Activated naive CD4-positive, alpha-beta T cell (primary cell): Measurements from ENCODE around the gene DPP6.

Source experiments
- DNase-seq, 4 experiments: peaks; one replicate each; lab custom pipeline; 2025; lab: John Stamatoyannopoulos, UW

Gene DPP6

DNA sequence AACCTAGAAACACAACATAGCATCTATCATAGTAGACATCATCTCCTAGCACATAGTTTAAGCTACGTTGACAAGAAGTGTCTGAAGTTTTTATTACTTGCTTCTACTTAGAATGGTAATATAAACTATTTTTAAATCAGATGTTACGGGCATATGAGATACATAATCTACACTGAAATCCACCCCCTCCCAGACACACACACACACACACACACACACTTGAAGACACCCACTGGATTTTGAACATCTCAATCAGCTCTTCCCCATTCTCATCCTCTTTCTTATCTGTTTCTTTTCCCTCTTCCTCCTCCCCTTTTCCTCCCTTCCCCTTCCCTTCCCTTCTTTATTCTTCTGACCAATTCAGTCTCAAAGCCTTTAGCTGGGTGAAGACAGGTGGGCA lies 774.8 kb downstream of the DPP6 start:
- no peak for DNase-seq

DNA sequence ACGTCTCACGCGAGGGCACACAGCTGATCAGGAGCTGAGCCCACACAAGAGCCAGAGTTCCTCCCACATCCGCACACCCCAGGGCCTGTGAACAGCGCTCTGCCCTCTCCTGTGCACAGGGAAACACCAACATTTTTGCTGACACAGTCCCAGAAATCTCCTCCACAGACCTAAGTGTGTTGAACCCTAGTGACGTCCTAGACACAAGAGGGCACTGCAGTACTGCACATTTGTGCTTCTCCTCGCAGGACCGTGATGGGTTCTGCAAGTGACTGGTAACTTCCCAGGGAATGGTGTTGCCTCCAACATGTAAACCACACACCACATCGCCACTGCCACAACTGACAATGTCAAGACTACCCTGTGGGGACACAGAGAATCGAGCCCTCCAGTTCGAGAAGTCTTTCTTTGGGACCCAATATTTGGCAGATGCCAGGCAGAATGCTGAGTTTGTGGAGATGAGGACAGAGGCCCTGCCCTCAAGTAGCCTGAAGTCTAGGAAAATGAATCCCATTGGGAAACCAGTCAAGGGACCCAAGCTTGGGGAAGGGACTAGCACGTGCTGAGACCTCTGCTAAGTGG lies 780.5 kb downstream of the DPP6 start:
- DNase-seq, result no peak

DNA sequence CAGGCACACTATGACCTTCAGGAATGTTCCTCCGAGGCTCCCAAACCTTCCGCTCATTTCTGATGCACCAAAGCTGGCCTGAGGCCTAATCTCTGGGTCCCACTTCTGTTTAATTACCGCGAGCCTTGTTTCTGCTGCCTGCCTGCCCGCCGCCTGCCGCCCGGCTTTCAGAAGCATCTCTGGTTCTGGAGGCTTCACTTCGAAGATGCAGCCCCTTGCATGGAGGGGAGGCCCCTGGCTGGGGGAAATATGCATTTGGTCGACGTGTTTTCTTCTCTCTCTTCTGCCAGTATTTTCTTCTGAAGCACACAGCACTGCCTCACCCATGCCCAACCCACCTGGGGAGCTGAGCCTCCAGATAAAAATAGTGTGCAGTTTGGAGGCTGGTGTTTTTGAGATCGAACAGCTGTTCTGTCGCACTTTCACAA lies 783.8 kb downstream of the DPP6 start:
- no peak for DNase-seq

DNA sequence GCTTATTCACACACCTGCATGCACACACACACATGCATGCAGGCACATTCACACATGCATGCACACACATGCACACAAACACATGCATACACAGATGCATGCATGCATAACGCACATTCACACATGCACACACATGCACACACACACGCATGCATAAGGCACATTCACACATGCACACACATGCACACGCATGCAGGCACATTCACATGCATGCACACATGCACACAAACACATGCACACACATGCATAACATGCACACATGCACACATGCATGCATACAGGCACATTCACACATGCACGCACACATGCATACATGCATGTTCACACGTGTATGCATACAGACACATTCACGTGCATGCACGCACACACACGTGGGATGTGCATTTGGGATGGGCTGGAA lies 784.9 kb downstream of the DPP6 start:
- DNase-seq, result no peak

DNA sequence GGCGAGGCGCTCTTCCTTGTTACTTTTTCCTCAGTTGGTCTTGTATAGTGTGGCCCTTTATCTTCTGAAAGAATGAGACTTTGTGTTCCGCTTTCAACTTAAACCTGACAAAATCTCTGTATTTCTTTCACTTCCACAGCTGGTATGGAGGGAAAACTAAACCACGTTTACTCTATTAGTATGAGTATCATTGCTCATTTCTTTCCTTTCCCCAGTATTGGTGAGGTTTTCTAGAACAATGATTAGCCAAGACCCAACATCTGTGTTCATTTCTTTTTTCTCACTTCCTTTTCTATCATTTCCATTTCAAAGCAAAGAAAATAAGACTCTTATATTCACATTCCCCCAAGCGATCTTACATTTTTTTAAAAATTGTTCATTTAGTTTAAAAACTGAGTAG lies 785.4 kb downstream of the DPP6 start:
- DNase-seq, result no peak

DNA sequence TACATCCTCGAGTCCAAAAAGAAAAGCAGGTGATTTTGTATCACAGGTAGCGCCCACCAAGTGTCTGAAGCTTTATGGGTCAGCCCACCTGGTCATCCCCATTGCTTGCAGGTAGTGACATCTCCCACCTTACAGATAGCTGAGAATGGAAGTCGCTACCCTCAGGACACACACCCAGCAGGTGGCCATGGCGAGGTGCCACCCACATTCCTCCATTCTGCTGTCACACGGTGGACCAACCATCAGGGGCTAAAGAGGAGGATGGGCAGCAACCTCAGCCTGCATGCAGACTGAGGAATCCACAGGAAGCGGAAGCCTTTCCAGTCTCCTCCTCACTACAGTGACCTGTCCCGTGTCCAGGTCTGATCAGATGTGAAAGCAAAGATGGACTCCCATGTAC lies 787.9 kb downstream of the DPP6 start:
- DNase-seq, result no peak

DNA sequence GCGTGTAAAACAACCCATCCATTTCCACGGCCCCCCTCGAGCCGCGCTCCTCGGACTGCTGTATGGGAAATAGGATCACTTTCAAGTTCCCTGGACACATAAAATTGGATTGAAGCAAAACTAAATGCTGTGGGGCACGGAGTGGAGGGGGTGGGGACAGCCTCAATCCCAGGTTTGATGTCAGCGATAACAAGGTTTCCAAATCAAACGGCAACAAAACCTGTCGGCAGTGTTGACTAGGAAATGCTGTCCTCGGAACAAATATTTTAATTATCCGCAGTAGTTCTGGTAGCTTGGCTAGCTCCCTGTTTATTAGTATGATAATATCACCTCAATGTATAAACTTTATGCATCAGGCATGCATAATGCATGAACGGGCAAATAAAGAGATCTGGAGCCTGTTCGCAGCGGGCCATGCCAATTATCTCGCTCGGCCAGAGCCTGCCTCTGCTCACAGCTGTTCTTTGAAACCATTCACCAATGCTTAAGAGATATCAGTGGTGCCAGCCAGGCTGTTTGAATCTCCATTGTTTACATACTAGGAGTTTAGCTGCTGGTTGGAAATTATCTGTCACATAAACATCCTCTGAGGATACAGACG lies 789.6 kb downstream of the DPP6 start:
- DNase-seq, result no peak

DNA sequence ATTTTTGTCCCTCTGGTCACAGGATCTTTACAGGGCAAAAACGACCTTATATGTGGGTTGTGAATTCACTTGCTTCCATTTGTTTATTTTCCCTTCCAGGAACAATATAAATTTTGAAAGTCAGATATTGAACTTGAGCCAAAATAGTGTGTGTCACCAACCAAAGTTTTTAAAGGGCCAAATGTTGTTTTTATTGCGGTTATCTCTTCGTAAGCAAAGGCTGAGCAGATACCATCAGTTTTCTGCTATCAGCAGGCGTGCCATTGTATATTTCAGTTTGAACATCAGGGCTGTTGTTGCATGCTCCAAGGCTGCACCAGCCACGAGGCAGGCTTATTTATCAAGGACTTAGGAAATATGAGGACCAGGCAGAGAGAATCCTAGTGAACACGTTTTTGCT lies 790.4 kb downstream of the DPP6 start:
- no peak for DNase-seq

DNA sequence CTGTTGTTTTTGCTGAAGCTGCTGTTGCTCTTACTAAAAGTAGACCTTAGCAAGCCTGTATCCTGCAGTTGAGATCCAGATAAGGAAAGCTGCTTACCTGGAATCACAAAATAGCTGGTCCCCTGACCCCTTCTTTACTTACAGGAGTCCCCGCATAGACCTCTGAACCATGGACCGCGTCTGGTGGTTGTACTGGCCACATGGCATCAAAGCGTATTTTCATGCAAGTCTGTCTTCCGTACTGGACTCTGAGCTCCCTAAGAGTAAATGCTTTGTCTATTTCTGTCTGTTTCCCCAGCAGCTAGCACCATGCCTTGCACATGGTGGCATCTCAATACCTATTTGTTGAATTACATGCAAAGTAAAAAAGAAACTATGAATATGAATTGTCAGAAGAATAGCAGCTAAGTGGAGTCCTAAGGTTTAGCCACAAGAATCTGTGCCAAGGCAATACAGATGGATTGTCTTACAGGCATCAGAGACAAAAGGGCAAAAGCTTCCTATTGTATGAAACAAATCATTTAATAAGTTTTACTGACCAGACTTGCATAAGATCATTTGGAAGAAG lies 791.6 kb downstream of the DPP6 start:
- DNase-seq, result no peak

DNA sequence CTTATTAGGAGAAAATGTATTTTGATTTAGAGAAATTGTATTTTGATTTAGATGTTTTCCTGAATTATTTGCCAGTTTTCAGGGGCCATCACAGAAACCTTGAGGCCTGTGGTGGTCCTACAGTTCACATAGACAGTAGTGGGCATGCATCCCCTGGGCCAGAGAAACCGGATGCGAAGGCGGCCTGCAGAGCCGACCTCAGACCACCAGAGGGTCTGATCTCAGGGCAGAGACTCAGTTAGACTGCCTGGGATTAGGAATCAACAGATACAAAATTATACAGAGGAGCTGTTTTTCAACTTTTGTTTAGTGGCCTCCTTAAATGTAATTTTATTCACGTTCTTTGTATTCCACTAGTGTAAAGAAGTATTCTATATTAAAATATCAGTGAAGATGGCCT lies 792.3 kb downstream of the DPP6 start:
- no peak for DNase-seq

DNA sequence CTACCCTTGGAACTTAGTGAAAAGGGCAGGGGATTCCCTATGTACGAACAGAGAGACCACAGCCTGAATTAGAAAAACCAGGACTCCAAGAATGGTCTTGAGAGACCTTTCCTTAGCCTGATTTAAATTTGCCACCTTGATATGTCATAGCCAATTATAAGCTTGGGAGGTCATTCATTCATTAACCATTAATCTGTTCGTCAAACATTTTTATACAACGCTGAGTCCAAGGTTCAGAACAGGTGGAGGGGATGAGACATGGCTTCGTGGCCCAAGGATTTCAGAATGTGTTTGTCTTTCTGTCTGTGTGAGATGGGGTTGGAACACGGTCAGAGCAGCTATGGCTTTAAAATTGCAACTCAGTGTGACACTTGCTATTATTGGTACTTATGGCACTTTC lies 792.8 kb downstream of the DPP6 start:
- DNase-seq, result no peak

DNA sequence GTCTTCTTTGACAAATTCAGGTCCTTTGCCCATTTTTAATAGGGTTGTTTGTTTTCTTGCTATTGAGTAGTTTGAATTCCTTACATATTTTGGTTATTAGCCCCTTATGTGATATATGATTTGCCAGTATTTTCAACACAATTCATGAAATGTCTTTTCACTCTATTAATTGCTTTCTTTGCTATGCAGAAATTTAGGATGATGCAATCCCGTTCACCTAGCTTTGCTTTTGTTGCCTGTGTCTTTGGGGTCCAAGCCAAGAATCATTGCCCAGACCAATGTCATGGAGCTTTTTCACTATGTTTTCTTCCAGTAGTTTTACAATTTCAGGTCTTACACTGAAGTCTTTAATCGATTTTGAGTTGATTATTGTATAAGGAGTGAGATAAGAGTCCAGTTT lies 796.3 kb downstream of the DPP6 start:
- DNase-seq, result no peak

DNA sequence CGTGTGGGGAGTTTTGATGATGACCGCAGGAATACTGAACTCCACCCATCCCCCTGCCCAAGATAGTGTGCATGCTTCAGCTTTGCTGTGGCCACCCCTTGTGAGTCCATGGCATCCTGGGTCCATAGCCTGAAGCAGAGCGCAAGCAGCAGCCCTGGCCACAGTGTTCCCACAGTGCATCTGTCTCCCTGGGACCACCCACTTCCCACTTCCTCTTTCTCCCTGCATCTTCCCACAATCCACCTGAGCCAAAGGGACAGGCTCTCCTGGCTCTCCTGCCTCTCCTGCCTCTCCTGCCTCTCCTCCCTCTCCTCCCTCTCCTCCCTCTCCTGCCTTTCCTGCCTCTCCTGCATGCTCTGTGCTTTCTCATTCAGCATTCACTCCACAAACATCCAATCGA lies 800.0 kb downstream of the DPP6 start:
- DNase-seq, result no peak

DNA sequence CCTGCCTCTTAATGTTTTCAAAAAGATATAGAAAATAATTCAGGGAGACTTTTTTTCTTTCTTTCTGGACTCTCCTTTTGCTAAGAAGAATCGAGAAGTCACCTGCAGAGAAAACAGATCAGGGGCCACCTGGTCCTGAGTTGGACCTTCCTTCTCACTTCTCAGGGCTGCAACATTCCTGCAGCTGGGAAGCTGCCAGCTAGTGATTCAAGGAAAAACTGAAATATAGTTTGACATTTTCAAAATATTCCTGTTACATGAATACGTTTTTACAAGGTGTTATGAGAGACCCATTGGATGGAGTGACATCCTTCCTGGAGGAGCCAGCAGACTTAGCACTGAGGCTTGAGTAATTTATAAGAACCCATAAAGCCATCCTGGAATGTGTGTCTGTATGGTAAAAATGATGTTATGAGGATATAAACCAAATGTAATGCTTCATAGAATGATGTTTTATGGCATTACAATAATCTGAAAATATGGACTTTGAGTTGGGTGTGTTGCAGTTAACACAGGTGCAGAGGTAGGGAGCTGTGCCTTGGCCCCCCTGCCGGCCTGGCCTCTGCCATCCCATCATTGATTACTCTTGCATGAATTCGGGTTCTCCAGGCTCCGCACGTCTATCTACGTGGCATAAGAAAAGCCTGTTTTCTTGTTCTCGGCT lies 801.0 kb downstream of the DPP6 start:
- no peak for DNase-seq

DNA sequence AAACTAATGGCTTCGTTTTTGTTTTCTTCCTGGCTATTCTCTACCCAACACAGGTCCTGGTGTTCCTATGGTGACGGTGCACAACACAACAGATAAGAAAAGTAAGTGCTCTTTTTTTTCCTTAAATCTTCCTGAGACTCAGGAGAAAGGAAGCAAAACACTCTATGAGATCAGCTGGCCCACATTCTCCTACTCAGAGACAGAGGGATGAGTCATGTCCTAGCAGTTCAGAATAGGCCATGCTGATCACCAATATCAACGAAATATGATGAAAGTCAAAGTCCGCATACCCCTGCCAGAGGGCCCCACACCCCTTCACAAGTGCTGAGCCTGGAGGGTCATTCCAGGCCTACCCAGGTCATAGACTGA lies 801.5 kb downstream of the DPP6 start:
- DNase-seq, result no peak

DNA sequence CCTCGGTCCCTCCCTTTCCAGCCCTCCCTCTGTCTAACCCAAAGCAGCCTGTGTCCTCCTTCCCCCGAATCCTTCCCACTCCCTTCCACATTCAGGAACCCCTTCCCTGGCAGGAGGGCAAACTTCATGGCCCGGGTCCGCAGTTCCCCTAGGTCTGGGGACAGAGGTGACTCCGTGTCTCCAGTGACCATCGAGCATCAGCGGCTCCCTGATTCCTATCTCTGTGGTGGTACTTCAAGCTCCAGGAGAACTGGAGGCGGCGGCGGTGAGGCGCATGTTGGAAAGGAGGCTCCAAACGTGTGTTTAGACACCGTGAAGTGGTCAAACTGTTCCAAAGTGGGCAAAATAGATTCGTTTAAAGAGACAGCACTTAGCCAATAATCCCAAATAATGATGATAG lies 802.6 kb downstream of the DPP6 start:
- DNase-seq, result no peak

DNA sequence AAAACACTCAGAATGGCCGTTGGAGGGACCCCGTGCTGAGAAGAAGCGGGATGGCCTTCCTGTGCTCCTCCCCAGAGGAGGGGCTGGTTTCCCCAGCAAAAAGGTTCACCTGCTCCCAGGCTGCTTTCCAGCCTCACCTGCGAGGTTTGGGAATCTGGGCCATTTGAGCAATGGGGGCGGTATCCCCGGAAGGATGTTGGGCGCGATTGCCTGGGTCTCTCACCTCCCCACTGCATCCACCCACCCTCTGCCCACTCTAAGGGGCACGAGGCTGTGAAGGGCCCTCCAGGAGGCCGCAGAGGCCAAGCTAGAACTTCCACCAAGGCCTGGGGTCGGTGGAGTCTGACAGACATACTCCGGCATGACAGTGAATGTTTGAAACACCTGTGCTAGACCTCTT lies 803.2 kb downstream of the DPP6 start:
- DNase-seq, result no peak

DNA sequence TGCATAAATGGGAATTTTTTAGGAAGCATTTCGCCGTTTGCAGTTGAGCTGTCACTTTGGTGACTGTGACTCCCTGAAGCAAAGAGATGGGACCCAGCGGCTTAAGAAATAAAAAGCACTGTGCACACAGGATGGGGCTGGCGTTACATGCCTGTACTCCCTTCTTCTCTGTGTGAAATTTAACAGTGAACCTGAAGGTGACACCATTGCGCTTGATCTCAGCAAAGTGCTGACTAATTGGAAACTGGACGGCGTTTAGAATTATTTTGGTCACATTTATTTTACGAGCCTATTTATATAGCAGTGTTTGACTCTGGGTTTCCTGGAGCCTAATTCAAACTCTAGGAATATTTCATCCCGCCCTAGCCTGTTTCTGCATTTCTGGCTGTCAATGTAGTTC lies 804.5 kb downstream of the DPP6 start:
- no peak for DNase-seq

DNA sequence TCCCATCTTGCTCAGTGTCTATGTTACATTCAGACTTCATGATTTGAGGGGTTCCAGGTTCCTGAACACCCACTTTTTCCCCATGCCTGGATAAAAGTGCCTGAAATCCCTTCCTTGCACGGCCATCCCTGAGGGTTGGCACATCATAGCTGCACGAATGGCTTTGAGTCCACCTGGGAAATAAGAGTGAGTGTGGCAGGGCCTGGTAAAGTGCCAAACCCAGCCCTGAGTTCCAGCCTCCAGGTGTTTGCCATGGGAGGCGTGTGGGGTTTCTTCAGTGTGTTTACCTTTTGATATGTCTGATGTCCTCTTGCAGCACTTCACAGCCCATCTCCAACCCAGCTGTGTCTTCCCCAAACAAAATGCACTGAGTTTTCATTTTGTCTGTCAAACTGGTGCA lies 805.0 kb downstream of the DPP6 start:
- no peak for DNase-seq

DNA sequence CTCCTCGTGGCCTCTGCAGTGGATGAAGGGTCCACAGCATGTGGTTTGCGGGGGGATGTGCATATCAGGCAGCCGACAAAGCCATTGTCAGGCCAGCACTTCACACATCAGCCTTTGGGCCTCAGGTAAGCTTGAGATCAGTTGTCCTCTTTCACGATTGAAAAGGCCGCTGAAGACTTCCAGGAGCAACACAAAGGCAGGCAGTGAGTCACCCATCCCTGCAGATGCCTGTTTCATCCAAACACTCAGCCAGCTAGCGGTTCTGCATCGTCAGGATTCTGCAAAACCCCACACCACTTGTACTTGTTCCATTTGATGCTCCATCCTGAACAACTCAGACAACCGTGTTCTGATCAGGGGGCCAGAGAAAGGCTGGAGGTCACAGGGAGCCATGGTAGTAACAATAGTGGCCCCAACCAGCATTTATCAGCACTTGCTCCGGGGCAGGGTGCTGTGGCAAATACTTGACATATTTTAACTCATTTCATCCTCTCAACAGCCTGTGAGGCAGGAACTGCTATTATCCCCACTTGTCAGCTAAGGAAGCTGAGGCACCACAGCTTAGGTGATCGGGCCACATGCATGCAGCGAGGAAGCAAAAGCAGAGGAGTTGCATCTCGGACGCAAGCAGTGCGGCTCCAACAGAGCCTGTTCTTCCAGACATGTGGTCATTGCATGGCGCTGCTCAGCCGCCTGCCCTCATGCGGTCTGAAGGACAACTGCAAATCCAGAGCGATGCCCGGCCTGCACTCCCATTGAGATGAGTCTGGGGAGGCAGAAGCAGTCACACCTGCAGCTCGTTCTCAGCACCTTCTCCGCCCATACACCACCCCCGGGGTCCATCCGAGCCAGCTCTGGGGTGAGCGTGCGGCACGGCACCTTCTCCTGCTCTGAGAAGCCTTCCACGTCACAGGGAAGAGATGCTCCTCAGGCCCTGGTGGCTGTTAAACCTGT lies 805.8 kb downstream of the DPP6 start:
- no peak for DNase-seq

DNA sequence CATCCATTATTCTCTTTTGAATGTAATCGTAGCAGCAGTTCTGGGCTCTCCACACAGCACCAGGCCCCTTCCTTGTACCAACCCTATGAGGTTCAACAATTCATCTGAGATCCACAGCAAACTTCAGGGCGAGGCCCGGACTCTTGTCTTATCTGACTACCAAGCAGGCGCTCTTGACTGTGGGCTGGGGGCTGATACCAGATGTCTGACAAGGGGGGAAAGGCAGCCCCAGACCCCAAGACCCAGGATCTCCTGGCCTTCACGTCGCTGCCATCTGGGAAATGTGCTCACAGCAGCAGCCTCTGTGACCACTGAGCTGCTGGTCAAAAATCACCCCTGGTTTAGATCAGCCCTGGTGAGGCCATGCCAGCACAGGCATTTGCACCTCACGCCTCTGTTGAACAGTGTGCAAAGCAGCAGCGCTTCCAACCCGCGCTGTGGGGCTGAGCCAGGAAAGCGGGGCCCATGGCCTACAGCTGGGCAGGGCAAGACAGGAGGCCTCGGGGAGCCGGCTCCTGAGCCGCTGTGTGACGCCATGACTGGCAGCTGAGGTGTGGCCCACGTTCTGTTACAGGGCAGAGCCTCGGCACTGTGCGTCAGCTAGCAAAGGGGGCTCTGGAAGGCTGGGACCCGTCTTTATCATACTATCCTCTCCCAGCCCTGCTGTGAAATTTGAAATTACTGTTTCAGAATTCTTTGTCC lies 806.8 kb downstream of the DPP6 start:
- no peak for DNase-seq
